Activated naive CD4-positive, alpha-beta T cell treated with Interleukin-2 at 50 U/mL for 16 hours (primary cell): Measurements from ENCODE around the gene NENF.
"Not testable (repeated sequence)": the region's sequence is repeated elsewhere in the genome, so short reads cannot be mapped to it uniquely, and the experiment has no call there.

Experiments
- DNase-seq: peaks from one replicate; pipeline ENCODE4 v3.0.0-alpha.2; 2020

The NENF gene

DNA sequence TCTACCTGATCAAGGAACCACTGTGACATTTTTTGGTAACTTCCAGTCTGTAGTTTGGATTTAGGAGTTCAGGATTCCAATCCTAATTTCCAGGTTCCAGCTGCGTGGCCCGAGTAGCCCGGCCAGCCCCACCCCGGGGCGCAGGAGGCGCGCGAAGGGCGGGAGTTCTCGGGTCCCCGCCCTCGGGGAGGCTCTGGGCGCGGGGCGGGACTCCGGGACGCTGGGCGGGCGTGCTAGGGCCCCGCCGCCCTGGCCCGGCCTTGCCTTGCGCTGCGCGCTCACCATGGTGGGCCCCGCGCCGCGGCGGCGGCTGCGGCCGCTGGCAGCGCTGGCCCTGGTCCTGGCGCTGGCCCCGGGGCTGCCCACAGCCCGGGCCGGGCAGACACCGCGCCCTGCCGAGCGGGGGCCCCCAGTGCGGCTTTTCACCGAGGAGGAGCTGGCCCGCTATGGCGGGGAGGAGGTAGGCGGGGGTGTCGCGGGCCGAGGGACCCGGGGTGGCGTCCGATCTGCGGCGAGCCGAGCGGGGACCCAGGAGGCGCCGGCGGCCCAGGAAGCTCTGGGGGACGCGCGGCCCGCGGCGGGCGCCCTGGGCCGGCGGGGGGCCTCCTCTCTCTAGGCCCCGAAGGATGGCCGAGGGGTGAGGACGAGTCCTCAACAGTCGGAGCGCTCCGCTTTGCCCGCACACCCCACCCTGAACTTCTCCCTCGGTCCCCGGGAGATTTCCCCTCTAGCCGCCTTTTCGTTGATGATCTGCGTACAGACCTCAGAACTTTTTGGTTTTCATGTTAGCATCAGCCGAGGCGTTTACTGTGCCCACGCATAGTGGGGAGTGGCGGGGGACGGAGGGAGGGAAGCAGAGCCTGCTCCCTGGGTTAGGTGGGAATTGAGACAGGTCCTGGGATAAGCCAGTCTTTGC lies at the start of gene NENF:
NENF (plus strand) TSS at position 260 of the 916 bp plus-strand sequence; CDS start at position 284, 24 bp downstream.
- peak; percentile 78 for DNase-seq

DNA sequence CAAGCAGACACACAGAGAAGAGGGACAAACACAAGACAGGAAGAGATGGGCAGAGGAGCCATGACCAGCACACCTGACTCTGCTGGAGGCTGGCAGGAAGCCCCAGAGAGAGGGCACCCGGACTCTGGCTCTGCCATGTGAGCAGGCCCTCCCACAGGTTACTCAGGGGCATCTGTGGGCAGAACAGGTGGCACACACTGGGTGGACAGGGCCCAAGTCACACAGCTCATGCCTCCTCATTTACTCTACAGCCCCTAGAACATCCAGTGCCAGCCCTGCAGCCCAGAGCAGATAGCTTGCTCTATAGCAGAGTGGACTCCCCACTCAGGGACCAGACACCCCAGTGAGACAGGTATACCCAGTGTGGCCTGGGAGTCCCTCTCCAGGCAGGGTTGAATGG lies 46.7 kb upstream of the NENF start:
- DNase-seq, result no peak

DNA sequence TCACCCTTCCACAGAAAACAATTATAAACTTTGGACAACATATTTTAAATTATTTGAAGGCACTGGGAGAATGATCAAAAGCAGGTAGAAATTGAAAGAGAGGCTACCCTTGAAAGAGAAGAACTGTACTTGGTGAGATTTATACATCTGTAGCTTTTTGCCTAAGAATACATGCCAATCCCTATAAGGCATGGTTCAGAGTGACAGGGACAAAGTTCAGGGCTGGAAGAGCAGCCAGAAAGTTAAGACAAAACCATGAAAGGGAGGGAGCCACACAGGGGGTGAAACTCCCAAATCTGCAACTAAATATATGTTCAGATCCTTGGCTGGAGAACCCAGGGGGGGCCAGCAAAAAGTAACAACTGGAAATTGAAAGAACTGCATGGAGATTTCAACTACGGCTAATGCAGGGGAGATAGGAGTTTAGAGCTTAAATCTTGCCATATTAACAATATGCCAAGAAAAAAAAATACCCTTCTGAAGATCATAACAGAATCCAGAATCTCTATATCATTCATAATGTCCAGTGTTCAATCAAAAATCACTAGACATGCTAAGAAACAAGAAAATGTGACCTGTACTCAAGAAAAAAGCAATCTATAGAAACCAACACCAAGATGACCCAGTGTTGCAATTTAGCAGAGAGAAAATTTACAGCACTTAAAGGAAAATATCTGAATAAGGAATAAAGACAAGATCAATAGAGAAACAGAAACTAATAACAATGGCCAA lies 43.6 kb upstream of the NENF start:
- no peak for DNase-seq

DNA sequence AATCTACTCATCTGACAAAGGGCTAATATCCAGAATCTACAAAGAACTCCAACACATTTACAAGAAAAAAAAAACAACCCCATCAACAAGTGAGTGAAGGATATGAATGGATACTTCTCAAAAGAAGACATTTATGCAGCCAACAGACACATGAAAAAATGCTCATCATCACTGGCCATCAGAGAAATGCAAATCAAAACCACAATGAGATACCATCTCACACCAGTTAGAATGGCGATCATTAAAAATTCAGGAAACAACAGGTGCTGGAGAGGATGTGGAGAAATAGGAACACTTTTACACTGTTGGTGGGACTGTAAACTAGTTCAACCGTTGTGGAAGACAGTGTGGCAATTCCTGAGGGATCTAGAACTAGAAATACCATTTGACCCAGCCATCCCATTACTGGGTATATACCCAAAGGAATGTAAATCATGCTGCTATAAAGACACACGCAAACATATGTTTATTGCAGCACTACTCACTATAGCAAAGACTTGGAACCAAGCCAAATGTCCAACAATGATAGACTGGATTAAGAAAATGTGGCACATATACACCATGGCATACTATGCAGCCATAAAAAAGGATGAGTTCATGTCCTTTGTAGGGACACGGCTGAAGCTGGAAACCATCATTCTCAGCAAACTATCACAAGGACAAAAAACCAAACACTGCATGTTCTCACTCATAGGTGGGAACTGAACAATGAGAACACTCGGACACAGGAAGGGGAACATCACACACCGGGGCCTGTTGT lies 36.9 kb upstream of the NENF start:
- not testable (repeated sequence) for DNase-seq

DNA sequence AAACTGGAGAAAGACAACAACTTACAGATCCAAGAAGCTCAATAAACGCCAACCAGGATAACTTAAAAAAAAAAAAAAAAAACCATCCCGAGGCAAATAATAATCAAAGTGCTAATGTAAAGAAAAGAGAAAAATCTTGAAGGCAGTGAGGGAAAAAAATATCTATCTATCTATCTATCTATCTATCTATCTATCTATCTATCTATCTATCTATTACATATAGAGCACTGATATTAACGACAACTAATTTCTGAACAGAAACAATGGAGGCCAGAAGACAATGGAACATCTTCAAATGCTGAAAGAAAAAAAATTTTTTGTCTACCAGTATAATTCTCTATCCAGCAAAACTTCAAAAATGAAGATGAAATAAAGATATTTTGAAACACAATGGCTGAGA lies 36.1 kb upstream of the NENF start:
- DNase-seq, result no peak

DNA sequence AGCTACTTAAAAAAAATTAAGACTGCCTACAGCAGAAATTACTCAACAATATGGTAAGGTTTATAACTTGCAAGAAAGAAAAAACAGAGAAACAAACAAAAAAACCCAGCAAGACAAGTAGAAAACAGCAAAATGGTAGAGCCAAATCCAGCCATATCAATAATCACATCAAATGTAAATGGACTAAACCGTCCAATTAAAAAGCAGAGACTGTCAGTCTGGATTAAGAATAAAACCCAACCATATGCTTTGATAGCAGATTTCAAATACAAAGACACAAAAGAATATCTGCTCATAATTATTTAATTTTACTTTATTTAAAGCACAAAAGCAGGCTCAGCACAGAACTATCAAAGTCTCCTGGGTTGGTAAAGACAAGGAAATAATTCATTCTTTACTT lies 35.5 kb upstream of the NENF start:
- no peak for DNase-seq

DNA sequence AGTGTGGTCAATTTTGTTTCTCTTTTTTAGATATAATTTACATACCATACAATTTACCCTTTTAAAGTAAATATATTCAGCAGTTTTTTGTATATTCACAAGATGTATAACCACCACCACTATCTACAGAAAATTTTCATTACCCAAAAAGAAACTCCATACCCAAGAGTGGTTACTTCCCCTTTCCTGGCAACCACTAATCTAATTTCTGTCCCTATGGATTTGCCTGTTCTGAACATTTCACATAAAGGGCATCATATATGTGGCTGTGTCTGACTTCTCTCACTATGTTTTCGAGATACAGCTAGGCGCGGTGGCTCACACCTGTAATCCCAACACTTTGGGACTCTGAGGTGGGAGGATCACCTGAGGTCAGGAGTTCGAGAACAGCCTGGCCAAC lies 31.7 kb upstream of the NENF start:
- DNase-seq, result no peak

DNA sequence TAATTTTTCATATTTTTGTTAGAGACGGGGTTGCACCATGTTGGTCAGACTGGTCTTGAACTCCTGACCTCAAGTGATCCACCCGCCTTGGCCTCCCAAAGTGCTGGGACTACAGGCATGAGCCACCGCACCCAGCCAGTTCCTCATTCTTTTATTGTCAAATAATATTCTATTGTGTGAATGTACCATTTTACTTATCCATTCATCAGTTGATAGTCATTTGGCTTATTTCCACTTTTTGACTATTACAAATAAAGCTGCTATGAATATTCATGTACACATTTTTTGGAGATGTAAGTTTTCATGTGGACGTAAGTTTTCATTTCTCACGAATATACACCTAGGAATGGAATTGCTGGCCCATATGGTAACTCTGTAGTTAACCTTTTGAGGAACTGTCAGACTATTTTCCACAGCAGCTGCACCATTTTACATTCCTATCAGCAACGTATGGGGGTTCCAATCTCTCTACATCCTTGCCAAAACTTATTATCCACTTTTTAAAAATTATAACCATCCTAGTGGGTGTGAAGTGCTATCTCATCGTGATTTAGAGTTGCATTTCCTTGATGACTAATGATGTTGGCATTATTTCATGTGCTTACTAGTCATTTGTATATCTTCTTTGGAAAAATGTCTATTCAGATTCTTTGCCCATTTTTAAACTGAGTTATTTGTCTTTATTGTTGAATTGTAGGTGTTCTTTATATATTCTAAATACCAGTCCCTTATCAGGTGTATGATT lies 30.7 kb upstream of the NENF start:
- no peak for DNase-seq

DNA sequence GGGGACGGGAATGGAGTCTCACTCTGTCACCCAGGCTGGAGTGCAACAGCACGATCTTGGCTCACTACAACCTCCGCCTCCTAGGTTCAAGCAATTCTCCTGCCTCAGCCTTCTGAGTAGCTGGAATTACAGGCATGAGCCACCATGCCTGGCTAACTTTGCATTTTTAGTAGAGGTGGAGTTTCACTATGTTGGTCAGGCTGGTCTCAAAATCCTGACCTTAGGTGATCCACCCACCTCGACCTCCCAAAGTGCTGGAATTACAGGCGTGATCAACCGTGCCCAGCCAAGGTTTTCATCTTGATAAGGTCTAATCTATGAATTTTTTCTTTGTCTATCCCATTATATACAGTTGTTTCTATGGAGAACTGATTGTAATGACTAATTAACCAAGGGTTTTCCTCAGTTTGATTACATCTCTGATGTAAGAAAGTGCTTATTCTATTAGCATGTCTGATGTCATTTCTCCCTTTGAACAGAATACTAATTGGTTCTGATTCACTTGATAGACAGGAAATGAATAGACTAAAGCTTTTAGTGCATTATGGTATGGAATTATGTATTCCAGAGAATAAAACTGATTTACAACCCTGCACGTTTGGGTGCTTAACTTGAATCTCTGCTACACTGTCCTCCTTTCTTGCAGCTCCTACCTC lies 29.9 kb upstream of the NENF start:
- no peak for DNase-seq

DNA sequence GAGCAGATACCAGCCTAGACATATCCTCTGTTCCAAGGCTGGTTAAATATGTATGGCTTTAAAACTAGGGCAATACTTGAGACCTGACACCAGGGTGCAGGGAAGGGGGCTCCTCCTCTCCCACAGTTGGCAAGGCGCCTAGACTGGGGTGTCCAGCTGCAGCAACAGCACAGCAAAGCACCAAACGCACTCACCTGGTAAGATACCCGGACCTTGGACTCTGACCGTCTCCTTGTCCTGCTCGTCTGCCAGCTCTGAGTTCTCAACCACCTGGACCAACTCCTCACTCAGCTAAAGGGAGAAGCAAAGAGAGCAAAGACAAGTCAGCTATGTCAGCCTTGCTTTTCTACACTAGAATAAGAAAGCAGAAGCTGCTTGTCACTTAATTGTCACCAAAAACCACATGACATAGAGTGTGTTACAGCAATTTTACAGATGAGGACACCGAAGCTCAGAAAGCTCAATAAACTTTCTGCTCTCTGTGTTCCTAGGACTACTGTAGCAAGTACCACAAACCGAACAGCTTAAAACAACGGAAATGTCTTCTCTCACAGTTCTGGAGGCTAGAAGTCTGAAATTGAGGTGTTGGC lies 22.4 kb upstream of the NENF start:
- DNase-seq, result no peak

DNA sequence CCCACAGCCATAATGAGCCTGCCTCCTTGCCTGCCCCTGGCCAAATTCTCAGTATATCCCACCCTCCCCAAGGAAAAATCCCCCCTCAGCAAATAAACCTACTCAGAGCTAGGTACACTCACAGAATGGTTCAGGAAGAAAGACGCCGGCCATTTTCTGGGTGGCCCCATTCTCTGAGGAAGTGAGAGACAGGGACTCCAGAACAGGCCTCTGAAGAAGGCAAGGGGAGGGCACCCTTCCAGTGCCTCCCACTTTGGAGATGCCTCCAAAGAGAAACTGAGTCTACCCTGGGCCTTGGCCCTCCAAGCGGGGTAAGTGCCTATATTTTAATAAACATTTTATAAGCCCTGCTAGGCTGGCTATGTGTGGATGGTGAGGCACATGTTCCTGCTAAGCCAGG lies 20.3 kb upstream of the NENF start:
- DNase-seq, result no peak

DNA sequence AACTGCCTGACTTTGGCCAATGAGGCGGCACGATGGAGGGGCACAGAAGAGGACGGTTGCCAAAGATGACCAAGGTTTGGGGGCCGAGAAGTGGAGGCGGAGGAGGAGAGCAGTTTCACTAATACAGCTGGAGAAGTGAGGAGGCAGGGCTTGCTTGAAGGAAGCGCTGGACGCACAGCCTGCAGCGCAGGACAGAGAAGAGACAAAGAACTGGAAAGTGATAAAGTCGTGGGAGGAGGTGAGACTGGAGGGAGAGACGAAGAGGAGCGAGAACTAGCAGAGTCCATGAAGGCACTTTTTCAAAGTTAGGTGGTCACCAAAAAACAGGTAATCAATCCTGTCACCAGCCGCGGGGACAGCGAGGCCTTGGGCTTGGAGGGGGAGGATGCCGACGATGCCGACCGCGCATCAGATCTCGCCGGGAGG lies 18.8 kb upstream of the NENF start:
- DNase-seq, result no peak

DNA sequence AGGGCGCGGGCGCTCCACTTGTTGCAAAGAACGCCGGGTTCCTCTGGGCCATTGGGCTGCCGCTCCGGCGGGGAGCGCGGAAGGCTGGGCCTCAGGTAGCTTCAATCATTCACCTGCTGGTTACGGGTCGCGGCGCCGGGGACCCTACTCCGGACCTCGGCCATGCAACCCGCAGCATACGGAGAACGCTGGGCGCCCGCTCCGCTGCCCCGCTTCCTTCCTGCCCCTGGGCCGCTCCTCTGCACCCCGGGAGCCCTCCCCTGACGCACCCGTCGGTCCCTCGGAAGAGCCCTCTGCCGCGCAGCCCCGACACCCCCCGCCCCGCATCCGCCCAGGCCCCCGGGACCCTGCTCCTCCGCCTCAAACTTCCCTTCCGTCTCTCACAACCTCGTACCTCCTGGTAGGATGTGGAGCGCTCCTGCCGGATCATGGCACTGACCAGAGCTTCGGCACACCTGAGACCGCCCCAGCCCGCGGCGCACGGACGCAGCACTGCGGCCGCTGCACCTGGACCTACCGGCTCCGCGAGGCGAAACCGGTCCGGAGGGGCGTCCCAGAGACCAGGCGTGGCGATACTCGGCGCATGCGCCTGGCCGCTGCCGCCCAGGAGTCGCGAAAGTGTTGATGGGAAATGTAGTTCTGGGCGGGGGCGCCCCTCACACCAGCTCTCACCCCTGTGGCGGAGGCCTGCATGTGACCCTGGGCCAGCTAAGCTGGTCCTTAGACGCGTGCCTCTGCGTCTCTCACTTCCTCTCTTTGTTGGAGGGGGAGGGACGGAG lies 18.2 kb upstream of the NENF start, which contains the start of gene PACC1:
PACC1 (minus strand) TSS at position 559 of the 779 bp plus-strand sequence; CDS start at position 430, 129 bp downstream.
- peak; percentile 89 for DNase-seq

DNA sequence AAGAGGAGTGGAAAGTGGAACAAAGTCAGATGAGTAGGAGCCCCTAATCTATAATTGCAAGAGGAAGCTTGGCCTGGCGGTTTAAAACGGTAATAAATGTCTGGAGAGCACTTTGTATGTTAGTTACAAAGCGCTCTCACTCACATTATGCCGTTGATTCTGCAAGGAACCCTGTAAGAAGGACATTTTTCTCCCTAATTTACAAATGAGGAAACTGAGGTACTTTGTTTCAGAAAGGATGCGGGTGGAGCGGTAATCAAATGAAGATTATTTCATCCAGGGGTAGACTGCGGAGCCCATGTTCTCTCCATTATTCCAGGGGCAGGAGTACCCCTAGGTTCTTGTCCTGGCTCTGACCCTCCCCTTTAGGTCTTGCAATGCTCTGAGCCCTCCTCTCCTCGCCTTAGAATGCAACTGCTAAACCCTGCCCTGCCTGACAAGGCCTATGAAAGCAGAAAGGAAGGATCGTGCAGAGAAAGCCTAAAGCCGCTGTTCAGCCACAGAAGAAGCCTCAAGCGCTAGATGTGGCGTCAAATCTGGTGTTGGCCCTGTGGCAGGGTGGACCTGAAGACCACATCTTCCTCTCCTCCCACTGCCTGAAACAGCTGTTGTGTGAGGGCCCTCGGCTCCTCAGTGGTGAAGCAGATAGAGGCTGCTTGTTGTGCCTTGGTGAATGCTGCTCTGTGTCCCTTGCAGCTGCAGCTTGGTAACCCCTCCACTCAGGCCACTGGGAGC lies 17.4 kb upstream of the NENF start:
- no peak for DNase-seq

DNA sequence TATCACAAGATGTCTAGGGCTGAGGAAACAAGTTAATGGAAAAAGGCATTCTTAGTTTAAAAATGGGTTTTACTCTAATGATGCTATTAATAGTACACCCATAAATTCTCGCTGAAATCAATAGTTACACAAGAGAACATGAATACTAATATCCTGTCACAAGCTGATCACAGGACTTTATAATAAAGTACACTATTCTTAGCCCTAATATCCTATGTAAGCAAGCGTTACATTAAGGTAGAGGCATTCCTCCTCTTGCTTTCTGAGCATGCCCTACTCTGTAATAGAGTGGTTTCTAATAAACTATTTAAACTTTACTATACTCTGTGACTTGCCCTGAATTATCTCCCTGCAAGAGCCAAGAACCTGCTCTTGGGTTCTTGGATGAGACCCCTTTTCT lies 11.6 kb upstream of the NENF start:
- no peak for DNase-seq

DNA sequence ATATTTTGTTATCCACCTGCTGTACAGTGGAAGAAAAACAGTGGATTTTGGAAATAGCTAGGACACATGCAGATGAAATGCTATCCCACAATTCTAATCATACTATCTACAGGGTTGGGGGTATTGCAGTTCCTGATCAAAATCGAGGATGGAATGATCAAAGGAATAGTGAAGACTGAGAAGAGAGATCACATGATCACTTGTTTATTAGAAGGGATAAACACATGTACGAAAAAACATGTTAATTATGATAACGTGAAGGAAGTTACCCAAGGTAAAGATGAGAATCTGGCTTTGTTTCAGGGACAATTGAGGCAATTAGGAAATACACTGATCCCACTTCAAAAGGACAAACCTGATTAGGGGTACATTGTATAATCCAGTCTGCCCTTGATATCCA lies 8.8 kb upstream of the NENF start:
- no peak for DNase-seq

DNA sequence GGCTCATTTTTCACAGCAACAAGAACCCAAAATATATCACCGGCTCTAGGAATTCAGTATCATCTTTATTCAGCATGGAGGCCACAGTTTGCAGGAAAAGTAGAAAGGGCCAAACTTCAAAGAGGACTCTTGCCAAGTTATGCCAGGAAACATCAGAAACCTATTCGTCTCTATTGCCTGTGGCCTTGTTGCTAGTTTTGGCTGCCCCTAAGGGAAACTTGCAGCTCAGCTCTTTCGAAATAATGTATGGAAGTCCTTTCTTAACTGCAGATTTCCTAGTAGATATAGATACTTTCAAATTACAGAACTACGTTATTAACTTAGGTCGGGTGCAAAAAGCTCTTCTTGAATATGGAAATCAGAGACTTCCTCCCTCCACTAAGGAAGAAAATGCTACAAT lies 4.2 kb upstream of the NENF start:
- DNase-seq, result no peak

DNA sequence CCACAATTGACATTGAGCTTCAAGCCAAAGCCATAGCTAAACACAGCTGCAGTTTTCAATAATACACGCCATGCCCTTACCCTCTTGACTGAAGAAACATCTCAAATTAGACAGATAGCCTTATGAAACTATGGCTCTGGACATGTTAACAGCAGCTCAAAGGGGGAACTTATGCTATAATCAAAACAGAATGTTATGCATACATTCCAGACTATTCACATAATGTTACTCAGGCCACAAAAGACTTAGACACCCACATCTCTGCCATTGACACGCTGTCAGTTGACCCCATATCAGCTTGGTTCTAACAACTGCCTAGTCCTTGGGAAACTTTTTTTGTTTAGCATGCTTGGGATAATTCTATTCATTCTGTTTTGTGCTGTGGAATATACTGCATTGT lies 2.3 kb upstream of the NENF start:
- no peak for DNase-seq

DNA sequence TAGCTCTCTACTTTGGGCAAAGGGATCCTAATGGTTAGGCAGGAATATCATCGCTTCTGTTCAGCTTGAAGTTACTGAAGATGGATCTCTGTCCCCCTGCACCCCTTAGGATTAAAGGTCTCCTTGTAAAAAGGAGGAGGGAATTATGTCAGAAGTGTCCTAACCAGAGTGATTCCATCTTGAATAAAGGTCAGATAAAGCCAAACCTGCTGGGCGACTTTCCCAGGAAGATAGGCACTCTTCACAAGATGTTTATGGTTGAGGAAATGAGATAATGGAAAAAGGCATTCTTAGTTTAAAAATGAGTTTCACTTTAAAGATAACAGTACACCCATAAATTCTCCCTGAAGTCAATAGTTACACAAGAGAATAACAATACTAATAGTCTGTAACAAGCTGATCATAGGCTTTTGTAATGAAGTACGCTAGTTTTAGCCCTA lies 1.7 kb upstream of the NENF start:
- DNase-seq, result no peak

DNA sequence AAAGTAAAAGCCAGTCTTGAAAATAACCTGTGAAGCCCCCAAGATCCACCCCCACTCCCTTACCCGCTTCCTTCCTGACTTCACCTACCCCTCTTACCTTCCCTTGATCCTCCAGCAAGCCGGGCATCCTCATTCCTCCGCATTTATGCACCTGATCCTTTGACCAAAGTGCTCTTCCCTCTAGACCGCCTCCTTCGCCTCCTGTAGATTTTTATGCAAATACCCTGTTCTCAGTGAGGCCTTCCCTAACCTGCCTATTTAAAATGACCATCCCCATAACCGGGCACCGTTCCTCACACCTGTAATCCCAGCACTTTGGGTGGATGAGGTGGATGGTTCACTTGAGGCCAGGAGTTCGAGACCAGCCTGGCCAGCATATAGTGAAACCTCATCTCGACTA lies 1.1 kb upstream of the NENF start:
- no peak for DNase-seq
